ENCODE measurements around the gene SETSIP.

- TF ChIP-seq ZNF274 (IDR thresholded peaks at IDR 0.05; ENCODE audit: low read depth, low read length) = no peak
- no peak for TF ChIP-seq YY1 (IDR thresholded peaks at IDR 0.05; ENCODE audit: insufficient read depth, insufficient read length)
Measured at GRCh38 chr1:92117526-92117925, 42.3 kb upstream of the SETSIP start.

Data from NT2/D1 (cell line).